Esophagus squamous epithelium (tissue), 5 donors: ENCODE data around the gene DEFB108B. TPM values are rescaled to one million over a fixed set of nuclear protein-coding genes. Genes with fewer than 3 reads are reported as not detected.
A peak's percentile ranks its signal among the peaks of the same experiment; 100 is the strongest.
"Not testable (repeated sequence)": the region's sequence is repeated elsewhere in the genome, so short reads cannot be mapped to it uniquely, and the experiment has no call there.

Experiments
- DNase-seq: peaks from one replicate; lab custom pipeline; 2025; lab: John Stamatoyannopoulos, UW
- H3K27ac ChIP-seq, 4 donors: fragments of 200-600 bp; sonication (generic); one replicate each; pipeline ENCODE4 v1.5.1; 2016 to 2019; ENCODE audit warnings: mild to moderate bottlenecking in 1 of 4
- H3K27me3 ChIP-seq, 4 donors: fragments of 200-600 bp; sonication (generic); 1 replicate in 3 of 4; 2 replicates in 1 of 4; pipeline versions ENCODE4 v1.5.1 to v1.6.0; 2017 to 2021; ENCODE audit warnings: antibody characterized with exemption in 1 of 4
- H3K36me3 ChIP-seq, 3 donors: fragments of 200-600 bp; sonication (generic); one replicate each; pipeline ENCODE4 v1.5.1; 2016 to 2019
- H3K4me1 ChIP-seq, 3 donors: fragments of 200-600 bp; sonication (generic); one replicate each; pipeline ENCODE4 v1.5.1; 2017 to 2019
- H3K4me3 ChIP-seq, 4 donors: fragments of 200-600 bp; sonication (generic); 1 replicate in 3 of 4; 2 replicates in 1 of 4; pipeline ENCODE4 v1.5.1; 2016 to 2019; ENCODE audit warnings: mild to moderate bottlenecking in 2 of 4, moderate library complexity in 1 of 4
- H3K9me3 ChIP-seq, 3 donors: fragments of 200-600 bp; sonication (generic); one replicate each; pipeline ENCODE4 v1.5.1; 2016 to 2019
- CTCF ChIP-seq, 6 experiments: fragments of 450-650 bp in 4 of 6; fragments of 200-600 bp in 2 of 6; sonication (generic) in 2 of 6; IDR thresholded peaks; one replicate each; pipeline ENCODE4 v1.5.1; 2016 to 2019; ENCODE audit warnings: antibody characterized with exemption in 6 of 6, mild to moderate bottlenecking in 4 of 6, moderate library complexity in 4 of 6
- WGBS, 2 donors: methylation state at CpG; one replicate each; pipeline ENCODE4 v1.1.5; 2018; 5-methylcytosine and 5-hydroxymethylcytosine counted together
- intact Hi-C: fragments of 100-400 bp; cut with DNase I; formaldehyde crosslinking; loops from one replicate; pipeline ENCODE4 v1.15.0; 2022
- small RNA-seq, 4 donors: library from RNA; depleted of rRNA; stranded (forward); fragments of <200 nt; gene quantifications; one replicate each; pipeline ENCODE3, GENCODE V24; 2016
- total RNA-seq, 4 donors: library from RNA; depleted of rRNA; stranded (reverse); fragments of >200 nt; gene quantifications; one replicate each; pipeline ENCODE4 v1.1.0, GENCODE V29; 2016
- donor health status: DM: yes; HTN: yes; CAD: no.

The DEFB108B gene
- total RNA-seq, 4 donors from 2014 or later = not detected

GRCh38 chr11:71863978-71864627 is 31.1 kb downstream of the DEFB108B start:
- H3K4me3 ChIP-seq, H3K4me1 ChIP-seq, H3K9me3 ChIP-seq, H3K36me3 ChIP-seq, intact Hi-C loops, H3K27me3 ChIP-seq, DNase-seq, H3K27ac ChIP-seq: not testable (repeated sequence)
- 55 to 63% methylated on average over 3 of the region's 3 CpGs for WGBS, 2 donors
- peak in 4 of 6 experiments; percentile 16 to 69 (median 54) for TF ChIP-seq CTCF (IDR thresholded peaks at IDR 0.05)

DNA sequence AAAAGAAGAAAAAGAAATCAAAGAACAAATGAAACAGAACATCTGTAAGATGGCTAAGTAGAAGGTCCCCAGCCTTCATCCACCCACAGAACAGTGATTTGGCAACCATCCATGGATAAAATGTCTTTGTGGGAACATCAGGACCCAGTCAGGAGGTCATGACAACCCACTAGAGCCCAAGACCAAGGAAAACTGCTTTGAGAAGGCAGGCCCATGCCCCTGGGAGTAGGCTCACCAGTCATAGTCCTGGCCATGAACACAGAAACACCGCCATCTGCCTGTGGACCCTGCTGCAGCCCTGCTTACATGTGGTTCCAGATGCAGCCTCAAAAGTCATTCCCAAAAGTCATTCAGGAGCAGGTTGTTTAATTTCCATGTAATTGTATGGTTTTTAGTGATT is 34.2 kb downstream of the DEFB108B start:
- intact Hi-C loops, H3K27ac ChIP-seq, DNase-seq, H3K4me3 ChIP-seq, H3K36me3 ChIP-seq, H3K4me1 ChIP-seq, H3K27me3 ChIP-seq, H3K9me3 ChIP-seq: not testable (repeated sequence)
- TF ChIP-seq CTCF (IDR thresholded peaks at IDR 0.05) = peak in 1 of 6 experiments; percentile 5
- WGBS, 2 donors = 75 to 80% methylated on average over 1 of the region's 1 CpG

- H3K4me1 ChIP-seq, H3K27ac ChIP-seq, H3K9me3 ChIP-seq, H3K36me3 ChIP-seq, DNase-seq, H3K4me3 ChIP-seq, H3K27me3 ChIP-seq, intact Hi-C loops: not testable (repeated sequence)
- WGBS, 2 donors = 78 to 82% methylated on average over 3 of the region's 3 CpGs
These were observed 36.9 kb downstream of the DEFB108B start for GRCh38 chr11:71869931-71870330.

DNA sequence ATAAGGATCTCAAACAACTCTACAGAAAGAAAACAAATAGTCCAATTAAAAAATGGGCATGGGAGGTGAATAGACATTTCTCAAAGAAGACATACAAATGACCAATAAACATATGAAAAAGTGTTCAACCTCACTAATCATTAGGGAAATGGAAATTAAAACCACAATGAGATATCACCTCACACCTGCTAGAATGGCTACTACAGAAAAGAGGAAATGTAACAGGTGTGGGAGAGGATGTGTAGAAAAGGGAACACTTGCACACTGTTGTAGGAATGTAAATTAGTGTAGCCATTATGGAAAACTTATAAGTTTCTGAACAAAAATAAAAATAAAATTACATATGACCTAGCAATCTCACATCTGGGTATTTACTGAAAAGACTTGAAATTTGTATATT is 37.7 kb downstream of the DEFB108B start:
- H3K27me3 ChIP-seq, H3K4me3 ChIP-seq, H3K36me3 ChIP-seq, H3K27ac ChIP-seq, H3K9me3 ChIP-seq, DNase-seq, intact Hi-C loops, H3K4me1 ChIP-seq: not testable (repeated sequence)

DNA sequence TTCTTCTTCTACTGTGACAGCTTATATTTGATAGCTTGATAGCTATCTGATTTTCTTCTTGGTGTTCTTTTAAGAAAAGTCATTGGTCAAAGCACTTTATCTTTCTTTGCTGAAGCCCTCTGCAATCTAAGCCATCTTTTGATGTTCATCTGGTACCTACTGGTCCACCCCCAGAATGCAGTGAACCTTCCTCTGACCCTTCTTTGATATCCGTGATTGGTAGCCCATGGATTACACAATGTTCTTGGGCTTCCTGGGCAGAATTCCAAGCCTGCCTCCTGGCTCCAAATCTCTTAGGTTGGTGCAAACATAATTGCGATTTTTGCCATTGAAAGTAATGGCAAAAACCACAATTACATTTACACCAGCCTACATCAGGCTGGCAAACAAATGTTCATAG is 43.3 kb downstream of the DEFB108B start:
- peaks cover 0 to 11% (median 0%) of the 10 kb centered on the region in 3 donors for H3K36me3 ChIP-seq
- H3K9me3 ChIP-seq, H3K27me3 ChIP-seq, intact Hi-C loops, DNase-seq, H3K4me3 ChIP-seq, H3K4me1 ChIP-seq, H3K27ac ChIP-seq: not testable (repeated sequence)
- WGBS, 2 donors = 50 to 65% methylated on average over 2 of the region's 2 CpGs

DNA sequence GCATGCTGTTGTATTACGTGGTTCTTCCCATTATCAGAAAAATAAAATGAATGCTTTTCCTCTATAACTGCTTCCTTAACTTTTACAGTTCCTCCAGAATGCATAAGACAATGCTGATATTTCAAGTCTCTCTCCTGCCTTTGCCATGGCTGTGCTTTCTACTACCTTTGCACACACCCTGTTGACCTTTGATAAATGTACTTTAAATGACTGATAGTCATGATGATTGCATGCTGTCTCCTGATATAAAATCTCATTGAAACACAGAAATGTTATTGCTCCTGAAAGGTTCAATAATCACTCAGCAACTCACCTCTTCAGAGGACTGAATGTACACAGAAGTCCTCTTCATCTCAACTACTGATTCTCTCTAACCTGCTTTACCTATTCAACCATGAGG is 45.1 kb downstream of the DEFB108B start, which contains the start of gene DEFB131B:
TSS of gene DEFB131B (plus strand) at position 395 of the 400 bp plus-strand sequence. CDS start at position 395, 0 bp downstream.
- H3K27me3 ChIP-seq, H3K27ac ChIP-seq, DNase-seq, intact Hi-C loops, H3K4me1 ChIP-seq, H3K4me3 ChIP-seq, H3K9me3 ChIP-seq: not testable (repeated sequence)
- peaks cover 0 to 11% (median 0%) of the 10 kb centered on the region in 3 donors for H3K36me3 ChIP-seq
- 89 to 93% methylated on average over 1 of the region's 1 CpG for WGBS, 2 donors

DNA sequence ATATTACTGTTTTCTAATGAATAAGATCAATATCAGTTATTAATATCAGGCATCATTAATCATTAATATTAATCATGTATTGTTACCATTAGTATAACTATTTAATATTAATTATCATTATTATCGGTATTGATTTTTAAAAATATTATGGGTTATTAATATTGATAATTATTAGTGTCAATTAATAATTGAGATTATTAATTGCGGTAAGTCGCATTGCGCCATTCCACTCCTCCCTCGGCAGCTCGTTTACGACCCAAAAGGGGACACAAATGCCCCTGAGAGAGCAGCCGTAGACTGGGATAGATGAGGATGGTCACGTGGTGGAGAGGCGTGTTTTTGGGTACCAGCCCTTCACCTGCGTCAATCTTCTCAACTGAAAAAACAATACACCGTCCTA is 52.8 kb downstream of the DEFB108B start:
- intact Hi-C loops, H3K36me3 ChIP-seq, DNase-seq, H3K27me3 ChIP-seq, H3K9me3 ChIP-seq, H3K4me3 ChIP-seq, H3K27ac ChIP-seq, H3K4me1 ChIP-seq: not testable (repeated sequence)
- 95 to 99% methylated on average over 12 of the region's 12 CpGs for WGBS, 2 donors

Small RNA genes within 50 kb of the gene (small RNA-seq; reads per million reads assigned to genes)
- gene RNA5SP342 = 0 reads per million in 4 donors

Other genes starting within 250 kb of the DEFB108B start
- gene DEFB131B, start 45.3 kb downstream of the DEFB108B start, total RNA-seq = not detected
- gene XNDC1N, start 95.4 kb downstream of the DEFB108B start, total RNA-seq = 10 to 100 TPM in 1 of 4 donors, 1 to 10 TPM in 2, under 1 TPM in 1; 0.85 to 12.2 (median 4.9) TPM
- gene RNF121, start 95.8 kb downstream of the DEFB108B start, total RNA-seq = 10 to 100 TPM; 10.9 to 17.6 (median 16.3) TPM
- 1 to 10 TPM; 1.6 to 6.5 (median 4.8) TPM for gene IL18BP, start 165.7 kb downstream of the DEFB108B start, total RNA-seq
- gene NUMA1, start 247.3 kb downstream of the DEFB108B start, total RNA-seq = 100 to 1,000 TPM; 142 to 237 (median 177) TPM
- 1 to 10 TPM; 2.1 to 4.2 (median 3.2) TPM for gene LRRC51, start 247.7 kb downstream of the DEFB108B start, total RNA-seq